GM11168 (cell line): ENCODE results near the gene DYNLL1.
"Not testable (repeated sequence)": the region's sequence is repeated elsewhere in the genome, so short reads cannot be mapped to it uniquely, and the experiment has no call there.

ENCODE experiments used
- in situ Hi-C: fragments of 300-500 bp; cut with MboI; formaldehyde crosslinking; loops from one replicate; pipeline ENCODE4 v1.12.0; 2022; ENCODE audit warnings: low sequenced_read_pairs; ENCODE audit not compliant: unreplicated experiment

DYNLL1 gene

DNA sequence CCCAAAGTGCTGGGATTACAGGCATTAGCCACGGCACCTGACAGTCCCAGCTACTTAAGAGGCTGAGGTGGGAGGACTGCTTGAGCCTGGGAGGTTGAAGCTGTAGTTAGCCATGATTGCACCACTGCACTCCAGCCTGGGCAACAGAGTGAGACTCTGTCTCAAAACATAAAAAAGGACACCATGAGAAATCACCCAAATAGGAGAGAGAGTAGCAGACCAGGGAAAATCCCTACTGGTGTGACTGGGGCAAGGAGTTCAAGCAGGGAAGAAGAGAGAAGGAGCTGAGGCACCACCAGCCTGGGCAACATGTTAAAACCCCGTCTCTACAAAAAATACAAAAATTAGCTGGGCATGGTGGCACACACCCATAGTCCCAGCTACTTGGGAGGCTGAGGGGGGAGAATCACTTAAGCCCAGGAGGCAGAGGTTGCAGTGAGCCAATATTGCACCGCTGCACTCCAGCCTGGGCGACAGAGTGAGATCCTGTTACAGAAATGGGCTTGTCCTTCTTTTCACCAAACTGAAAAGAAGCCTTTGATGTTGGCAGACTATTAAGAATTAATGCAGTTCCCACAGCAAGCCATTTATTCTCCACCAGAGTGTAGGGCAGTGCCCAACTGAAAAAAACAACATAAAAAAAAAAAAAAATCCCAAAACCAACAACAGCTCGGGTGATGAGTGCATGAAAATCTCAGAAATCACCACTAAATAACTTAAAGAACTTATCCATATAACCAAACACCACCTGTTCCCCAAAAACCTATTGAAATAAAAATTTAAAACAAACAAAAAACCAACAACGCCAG is 21.9 kb upstream of the DYNLL1 start:
- in situ Hi-C loops, result no loop called here

DNA sequence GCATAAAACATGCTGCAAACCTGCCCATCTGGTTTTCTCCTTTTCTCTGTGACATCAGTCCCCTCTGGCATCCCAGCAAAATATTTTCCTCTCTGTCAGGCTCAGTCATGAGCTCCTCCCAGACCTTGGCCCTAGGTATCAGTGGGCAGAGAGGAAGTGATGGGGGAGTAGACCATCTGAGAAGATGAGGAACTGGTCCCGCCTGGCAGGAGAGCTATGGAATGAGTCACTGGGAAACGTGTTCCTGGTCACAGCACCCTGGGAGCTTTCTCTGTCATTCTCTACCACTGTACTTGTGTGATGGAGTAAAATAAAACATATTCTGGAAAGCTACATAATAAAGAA is 21.3 kb upstream of the DYNLL1 start:
- in situ Hi-C loops, result no loop called here

DNA sequence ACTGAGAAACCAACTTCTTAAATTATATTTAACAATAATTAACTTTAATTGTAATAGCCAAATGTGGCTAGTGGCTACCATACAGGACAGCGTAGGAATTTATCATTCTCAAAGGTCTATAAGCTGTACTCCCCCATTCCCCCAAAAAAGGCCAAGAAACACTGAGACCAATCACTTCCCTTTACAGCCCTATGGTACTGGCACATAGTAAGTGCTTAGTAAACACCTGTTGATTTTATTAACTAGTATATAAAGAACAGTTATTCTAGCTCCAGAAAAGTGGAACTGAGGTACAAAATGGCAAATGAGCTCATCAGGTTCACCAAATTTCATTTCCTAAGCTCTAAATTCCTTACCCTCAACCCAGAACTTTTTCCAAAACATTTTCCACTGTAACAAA is 20.3 kb upstream of the DYNLL1 start:
- in situ Hi-C loops, result no loop called here

DNA sequence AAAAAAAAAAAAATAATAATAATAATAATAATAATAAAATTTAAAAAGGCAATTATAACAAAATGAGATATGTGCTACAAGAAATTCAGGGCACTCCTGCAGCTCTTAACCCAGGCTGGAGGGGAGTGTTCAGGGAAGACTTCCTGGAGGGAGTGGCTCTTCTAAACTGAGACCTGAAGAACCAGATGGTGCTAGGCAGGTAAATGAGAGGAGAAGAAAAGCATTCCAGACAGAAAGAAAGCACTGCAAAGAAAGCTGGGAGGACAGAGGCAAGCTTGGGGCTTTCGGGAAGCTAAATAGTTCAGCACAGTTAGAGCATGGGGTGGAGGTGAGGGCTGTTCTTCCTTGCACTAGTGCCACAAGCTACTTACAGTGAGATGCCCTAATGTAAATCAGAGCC is 16.5 kb upstream of the DYNLL1 start:
- in situ Hi-C loops, result no loop called here

DNA sequence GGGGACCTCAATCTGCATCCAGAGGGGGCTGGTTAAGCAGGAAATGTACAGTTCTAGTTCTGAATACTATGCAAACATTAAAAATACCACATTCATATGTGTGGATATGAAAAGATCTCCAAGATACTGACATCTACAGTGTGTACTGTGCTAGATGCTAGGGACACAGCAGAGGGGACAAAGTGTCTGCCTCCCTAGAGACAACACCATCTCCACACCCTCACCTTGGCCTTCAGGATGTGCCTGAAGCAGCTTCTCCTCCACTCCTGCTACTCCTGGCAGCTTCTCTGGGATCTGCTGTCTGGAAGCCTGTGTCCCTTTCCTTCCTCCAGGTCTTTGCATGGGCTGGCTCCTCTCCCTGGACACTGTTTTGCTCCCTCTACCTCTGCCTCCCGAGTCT is 15.7 kb upstream of the DYNLL1 start:
- in situ Hi-C loops, result no loop called here

DNA sequence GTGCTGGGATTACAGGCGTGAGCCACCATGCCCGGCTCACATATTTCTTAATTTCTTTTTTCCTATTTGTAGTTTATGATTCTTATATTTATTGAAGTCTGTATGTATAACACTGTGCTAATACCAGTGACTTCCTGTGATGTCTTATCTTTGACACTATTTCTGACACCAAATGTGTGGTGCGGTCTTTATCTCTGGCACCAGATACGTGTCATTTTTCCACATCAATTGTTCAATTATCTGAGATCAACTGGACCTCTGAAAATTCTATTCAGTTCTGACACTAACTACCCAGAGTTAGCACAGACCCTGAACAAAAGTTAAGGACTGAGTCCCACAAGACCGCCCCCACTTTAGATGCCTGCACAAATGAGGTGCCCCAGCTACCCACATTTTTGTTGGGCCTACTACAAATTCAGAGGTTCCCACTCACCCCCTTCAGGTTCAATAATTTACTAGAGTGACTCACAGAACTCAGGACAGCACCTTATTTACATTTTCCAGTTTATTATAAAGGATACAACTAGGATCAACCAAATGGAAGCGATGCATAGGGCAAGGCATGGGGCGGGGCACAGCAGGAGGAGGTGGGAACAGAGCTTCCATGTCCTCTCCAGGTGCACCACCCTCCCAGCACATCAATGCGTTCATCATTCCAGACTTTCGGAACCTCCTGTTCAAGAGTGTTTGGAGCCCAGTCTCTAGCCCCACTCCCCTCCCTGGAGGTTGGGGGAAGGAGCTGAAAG is 14.7 kb upstream of the DYNLL1 start:
- in situ Hi-C loops, result no loop called here

DNA sequence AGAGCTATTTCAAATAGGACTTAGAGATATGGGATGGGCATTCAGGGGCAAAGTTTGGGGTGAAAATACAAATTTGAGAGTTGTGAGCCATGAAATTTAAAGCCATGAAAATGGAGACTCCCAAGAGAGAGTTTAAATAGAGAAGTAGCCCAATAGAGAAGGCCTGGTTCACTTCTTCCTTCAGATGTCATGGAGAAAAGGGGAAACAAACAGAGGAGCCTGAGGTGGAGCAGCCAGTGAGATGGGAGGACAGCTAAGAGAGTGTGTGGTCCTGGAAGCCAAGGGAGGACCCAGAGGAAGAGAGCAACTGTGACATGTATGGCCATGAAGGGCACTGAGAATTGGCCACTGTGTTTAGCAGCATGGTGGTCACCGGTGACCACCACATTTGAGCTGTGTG is 12.3 kb upstream of the DYNLL1 start:
- in situ Hi-C loops, result no loop called here

DNA sequence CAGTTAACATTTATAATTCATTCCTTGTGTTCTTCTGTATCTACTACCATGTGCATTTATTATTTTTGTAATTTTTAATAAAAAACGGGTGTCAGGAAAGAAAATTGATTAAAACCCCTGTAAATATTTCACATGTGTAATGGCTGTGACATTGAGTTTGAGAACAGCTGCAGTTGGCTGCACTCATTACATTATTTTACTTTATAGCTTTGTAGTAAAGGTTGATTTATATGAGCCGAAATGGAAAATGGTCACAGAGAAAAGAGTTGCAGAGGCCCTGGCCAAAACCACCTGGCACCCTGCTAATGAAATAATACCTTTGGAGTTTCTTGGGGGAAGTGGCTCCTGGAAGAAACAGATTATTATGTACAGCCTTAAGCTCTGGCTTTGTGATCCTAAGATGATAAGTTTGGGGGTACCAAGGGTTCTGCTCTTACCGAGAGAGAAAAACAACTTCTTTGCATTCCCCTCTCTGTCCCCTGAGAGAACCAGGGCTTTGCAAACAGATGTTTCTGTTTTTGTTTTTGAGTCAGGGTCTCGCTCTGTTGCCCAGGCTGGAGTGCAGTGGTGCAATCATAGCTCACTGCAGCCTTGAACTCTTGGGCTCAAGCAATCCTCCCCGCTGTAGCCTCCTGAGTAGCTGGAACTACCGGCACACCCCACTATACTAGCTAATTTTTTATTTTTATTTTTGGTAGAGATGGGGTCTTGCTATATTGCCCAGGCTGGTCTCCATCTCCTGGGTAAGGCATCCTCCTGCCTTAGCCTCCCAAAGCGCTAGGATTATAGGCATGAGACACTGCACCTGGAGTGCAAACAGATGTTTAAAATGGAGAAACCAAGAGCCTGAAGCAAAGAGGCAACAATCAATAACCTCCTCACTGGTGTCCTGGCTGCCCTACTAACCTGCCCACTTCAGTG is 9.7 kb upstream of the DYNLL1 start:
- in situ Hi-C loops, result no loop called here

DNA sequence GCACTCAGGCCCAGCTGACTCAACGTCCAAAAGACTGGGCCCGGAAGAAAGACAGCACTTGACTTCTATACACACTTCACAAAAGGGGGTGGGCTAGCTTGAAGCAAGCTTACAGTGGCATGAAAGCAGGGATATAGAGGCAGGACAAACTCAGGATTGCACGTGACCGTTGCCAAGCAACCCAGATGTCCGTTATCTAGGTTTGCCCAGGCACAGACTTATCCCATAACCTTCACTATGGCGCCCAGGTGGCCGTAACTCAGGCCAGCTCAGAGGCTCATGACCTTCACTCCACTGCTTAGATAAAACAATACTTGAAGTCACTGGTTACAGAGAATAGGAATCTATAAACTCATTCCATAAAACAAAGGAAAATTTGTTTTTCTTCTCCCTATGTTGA is 8.4 kb upstream of the DYNLL1 start:
- in situ Hi-C loops, result not testable (repeated sequence)

DNA sequence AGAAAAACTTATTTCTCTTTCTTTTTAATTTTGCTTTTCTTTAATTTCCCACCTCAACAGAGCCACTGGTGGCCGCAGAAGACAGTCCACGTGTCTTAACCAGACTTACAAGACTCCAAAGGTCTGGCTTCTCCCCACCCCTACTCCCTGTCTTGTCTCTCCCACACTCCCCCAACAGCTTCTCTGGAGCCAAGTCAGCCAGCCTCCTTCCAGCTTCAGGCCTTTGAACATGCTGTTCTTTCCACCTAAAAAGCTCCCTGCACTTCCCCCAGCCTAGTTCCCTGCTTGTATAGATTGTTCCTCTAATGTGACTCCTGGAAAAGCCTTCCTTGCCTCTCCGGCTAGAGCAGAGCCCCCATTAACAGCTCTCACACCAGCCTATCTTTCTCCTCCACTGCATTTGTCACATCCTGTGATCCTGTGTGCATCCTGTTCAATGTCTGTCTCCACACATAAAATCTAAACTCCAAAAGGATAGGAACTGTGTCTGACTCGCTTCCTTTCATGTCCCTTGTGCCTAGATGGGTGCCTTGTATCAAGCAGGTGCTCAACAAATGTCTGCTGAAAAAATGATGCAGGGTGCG is 7.8 kb upstream of the DYNLL1 start:
- in situ Hi-C loops, result no loop called here

DNA sequence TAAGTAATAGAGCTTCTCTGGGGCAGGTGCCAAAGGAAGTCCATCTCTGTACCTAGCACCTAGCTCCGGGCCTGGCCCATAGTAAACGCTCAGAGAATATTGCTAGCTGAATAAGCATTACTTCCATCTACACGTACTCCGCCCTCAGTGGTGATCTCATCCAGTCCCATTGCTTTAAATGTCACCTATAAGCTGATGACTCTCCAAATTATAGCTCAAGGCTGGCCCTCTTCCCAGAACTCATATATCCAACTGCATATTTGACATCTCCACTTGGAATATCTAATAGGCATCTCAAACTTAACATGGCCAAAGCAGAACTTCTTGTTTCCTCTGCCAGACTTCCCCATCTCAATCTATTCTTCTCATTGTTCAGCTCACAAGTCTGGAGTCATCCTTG is 6.9 kb upstream of the DYNLL1 start:
- in situ Hi-C loops, result no loop called here

DNA sequence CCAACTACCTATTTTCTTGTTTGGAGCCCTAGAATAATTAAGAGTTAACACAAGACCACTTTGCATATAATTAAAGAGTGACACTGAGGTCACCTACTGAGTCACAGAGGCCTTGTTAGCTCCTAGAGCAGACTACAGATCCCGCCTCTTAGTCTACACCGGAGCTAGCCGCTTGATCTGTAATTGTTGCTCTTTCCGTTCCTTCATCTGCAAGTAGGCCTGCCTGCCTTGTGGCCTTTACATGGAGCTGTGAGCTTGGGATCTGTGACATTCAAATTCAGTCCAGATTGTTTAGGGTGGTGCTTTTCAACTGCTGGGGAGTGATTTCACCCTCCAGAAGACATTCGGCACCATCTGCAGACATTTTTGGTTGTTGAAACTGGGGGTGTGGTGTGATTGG is 5.6 kb upstream of the DYNLL1 start:
- in situ Hi-C loops, result no loop called here

DNA sequence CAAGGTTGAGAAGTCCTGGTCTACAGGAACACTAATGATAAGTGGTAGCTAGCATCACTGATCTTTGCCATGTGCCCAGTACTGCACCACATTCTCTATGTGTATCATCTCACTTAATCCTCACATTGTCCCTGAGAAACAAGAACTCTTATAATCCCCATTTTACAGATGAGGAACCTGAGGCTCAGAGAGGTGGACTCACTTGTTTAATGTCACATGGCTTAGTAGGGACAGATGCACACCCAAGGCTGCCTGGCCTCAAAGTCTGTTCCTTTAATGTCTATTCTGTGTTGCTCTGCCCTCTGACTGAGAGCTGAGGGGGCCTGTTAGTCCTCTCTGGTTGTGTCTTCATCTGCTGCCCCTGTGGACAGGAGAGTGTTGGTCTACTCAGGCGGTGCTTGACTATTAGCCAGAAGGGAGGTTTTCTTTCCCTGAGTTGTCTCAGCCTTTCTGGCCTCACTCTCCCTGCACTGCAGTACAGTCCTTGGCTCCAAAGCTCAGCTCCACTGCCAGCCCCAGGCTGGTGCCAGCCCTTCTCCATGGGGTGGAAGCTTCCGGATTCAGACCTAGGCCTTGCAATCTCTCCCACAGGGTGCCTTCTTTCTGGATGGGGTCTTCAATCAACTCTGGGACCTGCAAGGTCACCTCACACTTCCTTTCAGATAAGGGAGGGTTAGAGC is 4.9 kb upstream of the DYNLL1 start:
- in situ Hi-C loops, result no loop called here

DNA sequence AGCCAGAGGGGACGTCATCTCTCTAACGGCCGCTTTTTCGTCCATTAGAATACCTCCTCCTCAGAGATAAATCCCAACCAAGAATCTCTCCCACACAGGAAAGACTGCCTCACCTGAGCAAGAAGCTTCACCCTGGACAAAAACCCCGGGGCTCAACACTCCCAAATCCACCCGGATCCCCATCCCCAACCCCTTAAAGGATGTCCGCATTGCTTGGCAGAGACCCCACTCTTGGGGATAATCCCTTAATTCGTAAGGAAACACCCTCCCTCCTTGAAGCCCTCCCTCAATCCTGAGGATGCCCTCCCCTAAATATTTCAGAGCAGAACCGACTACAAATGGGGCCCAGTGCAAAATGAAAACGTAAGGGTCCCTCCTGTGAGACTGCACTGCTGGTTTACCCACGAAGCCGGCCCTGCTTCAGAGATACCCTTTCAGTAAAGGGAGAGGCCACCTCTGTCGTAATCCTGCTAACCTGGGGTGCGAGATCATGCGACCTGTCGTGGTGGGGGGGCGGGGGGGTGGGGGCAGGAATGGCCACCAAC is 655 bp upstream of the DYNLL1 start:
- in situ Hi-C loops, result no loop called here

DNA sequence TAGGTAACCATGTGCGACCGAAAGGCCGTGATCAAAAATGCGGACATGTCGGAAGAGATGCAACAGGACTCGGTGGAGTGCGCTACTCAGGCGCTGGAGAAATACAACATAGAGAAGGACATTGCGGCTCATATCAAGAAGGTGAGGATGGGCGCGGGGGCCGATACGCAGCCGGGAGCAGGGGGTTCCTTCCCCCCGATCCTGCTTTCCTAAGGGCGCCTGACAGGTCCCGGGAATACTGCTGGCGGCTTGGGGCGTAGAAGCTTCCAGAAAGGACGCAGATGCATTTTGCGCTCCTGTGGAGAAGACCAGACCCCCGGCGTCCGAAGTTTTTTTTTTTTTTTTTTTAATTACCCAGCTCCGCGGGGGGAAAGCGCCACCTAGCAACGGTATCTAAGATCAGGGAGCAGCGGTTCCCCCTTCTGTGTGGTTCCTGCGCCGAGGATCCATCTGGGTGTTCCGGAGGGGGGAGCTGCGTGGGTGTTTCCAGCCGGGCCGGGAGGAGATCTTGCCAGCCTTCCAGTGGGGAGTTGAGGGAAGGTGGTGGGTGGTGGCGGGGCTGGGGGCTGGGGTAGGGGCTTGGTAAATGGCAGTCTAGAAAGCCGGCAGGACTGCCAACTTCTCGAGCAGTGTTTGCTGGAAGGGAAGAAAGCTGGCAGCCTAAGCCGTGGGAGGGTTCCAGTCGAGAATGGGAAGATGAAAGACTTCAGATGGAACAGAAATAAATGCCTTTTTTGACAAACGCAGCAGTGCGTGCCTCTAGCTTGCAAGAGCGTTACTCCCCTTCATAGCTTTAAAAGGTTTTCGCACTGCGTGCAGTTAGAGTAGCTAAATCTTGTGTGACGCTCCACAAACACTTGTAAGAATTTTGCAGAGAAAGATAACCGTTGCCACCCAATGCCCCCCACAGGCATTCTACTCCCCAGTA is 764 bp downstream of the DYNLL1 start:
- in situ Hi-C loops, result no loop called here

DNA sequence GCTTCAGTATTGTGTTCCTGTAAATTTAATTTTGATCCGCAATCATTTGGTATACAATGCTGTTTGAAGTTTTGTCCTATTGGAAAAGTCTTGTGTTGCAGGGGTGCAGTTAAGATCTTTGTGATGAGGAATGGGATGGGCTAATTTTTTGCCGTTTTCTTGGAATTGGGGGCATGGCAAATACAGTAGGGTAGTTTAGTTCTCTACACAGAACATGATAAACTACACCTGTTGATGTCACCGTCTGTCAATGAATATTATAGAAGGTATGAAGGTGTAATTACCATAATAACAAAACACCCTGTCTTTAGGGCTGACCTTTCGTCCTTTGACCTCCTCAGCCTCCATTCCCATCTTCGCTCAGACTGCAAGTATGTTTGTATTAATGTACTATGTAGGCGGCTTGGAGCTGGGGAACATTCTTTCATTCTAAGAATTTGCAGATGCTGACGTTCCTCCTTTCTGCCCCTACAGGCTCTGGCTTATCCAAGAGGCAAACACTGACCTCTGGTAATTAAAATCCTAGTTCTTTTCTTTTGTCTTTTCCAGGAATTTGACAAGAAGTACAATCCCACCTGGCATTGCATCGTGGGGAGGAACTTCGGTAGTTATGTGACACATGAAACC is 1.7 kb downstream of the DYNLL1 start:
- in situ Hi-C loops, result no loop called here

DNA sequence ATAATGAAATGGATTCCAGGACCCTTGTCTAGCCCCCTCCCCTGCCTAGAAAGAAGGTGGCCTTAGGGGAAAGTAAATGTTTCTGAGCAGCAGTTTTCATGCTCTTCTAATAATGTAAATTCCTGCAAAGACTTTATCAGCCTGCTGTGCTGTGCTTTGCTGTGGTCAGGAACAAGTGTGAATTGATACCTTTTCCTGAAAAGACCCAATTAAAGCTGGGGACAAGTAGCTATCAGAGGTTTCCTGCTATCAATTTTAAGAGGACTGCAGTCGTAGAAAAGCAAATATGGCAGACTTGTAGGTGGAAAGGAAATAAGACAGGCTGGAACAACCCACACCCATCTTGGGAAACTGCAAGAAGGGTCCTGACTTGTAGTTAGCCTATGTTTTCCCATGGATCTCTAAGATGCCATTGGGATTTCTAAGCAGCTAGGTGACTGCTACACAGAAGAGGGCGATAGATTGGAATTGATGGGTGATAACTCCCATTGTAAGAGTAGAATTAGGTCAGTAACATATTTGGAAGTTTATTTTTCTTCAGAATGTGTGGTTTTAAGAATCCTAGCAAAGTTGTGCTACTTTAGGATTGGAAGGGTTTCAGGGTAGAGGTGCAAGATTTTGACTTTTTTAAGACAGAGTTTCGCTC is 3.1 kb downstream of the DYNLL1 start:
- in situ Hi-C loops, result no loop called here

DNA sequence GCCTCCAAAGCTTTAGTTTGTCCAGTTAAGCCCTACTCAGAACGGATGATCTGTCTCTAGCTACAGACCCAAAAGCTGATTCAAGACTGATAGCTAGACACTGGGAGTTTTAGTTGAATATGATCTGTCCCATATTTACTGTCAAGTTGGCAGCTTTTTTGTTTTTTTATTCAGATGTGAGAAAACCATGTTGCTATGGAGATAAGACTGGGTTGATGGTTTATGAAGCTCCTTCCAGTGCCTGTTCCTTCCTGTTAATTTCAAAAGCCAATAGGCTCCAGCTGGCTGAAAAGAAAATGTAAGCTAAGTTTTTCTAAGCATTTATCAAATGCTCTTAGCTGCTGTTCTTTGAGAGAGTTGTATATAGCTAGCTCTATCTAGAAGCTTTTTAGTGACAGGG is 4.7 kb downstream of the DYNLL1 start:
- in situ Hi-C loops, result no loop called here
